Skeletal muscle satellite cell (primary cell): ENCODE measurements around the gene ARR3.
"Not testable (repeated sequence)": the region's sequence is repeated elsewhere in the genome, so short reads cannot be mapped to it uniquely, and the experiment has no call there.

Experiments
- H3K27me3 ChIP-seq: 2 replicates; pipeline ENCODE4 v1.7.0; 2013; ENCODE audit warnings: low read length; ENCODE audit not compliant: control insufficient read depth, insufficient read depth
- H3K36me3 ChIP-seq: 2 replicates; pipeline ENCODE4 v1.7.0; 2013; ENCODE audit warnings: mild to moderate bottlenecking, control low read depth, low read length; ENCODE audit not compliant: insufficient read depth
- H3K4me1 ChIP-seq: 2 replicates; pipeline ENCODE4 v1.7.0; 2013; ENCODE audit warnings: low read length; ENCODE audit not compliant: control insufficient read depth, insufficient read depth
- H3K4me2 ChIP-seq: 2 replicates; pipeline ENCODE4 v1.7.0; 2013; ENCODE audit warnings: mild to moderate bottlenecking, low read length
- H3K4me3 ChIP-seq: 2 replicates; pipeline ENCODE4 v1.7.0; 2013; ENCODE audit warnings: low read length
- H3K9ac ChIP-seq: 2 replicates; pipeline ENCODE4 v1.7.0; 2013; ENCODE audit warnings: mild to moderate bottlenecking, low read depth, low read length, moderate library complexity
- H3K9me3 ChIP-seq: replicated peaks from 2 replicates; pipeline ENCODE4 v1.7.0; 2013; ENCODE audit warnings: mild to moderate bottlenecking, control low read depth, low read length

The ARR3 gene

GRCh38 chrX:70253377-70254062 is 14.6 kb upstream of the ARR3 start:
- Histone ChIP-seq H3K36me3 (no peaks in the 10 kb centered on the region), H3K27me3 (peaks cover 3% of the 10 kb centered on the region), H3K4me3 (no peak overlapping the region), H3K4me2 (no peak overlapping the region), H3K9me3 (no peaks in the 10 kb centered on the region), H3K9ac (no peak overlapping the region), H3K4me1 (no peaks in the 10 kb centered on the region)

DNA sequence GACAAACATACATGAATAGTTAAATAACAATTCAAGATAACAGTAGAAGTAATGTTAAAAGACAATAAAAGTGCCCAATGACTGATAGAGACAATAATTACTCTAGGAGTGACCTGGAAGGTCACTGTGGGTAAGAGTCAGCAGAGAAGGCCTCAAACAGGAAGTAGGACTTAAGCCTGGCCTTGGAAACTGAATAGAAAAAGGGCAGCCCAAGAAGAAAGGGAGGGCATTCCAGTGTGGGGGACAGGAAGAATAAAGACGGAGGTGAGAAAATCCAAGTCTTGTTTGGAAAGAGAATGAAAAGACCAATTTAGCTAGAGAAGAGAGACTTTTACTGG is 14.1 kb upstream of the ARR3 start:
- H3K4me1 ChIP-seq: no peaks in the 10 kb centered on the region
- H3K36me3 ChIP-seq: no peaks in the 10 kb centered on the region
- no peaks in the 10 kb centered on the region for H3K9me3 ChIP-seq
- peaks cover 3% of the 10 kb centered on the region for H3K27me3 ChIP-seq
- H3K4me2 ChIP-seq: no peak overlapping the region
- no peak overlapping the region for H3K9ac ChIP-seq
- no peak overlapping the region for H3K4me3 ChIP-seq

GRCh38 chrX:70254909-70255308 is 13.2 kb upstream of the ARR3 start:
- H3K4me2 ChIP-seq: no peak overlapping the region
- H3K36me3 ChIP-seq: no peaks in the 10 kb centered on the region
- peaks cover 3% of the 10 kb centered on the region for H3K27me3 ChIP-seq
- H3K9me3 ChIP-seq: no peaks in the 10 kb centered on the region
- no peak overlapping the region for H3K9ac ChIP-seq
- no peaks in the 10 kb centered on the region for H3K4me1 ChIP-seq
- no peak overlapping the region for H3K4me3 ChIP-seq

GRCh38 chrX:70255452-70255851 is 12.7 kb upstream of the ARR3 start:
- H3K36me3 ChIP-seq: no peaks in the 10 kb centered on the region
- H3K9me3 ChIP-seq: no peaks in the 10 kb centered on the region
- no peak overlapping the region for H3K9ac ChIP-seq
- no peaks in the 10 kb centered on the region for H3K4me1 ChIP-seq
- no peak overlapping the region for H3K4me3 ChIP-seq
- H3K4me2 ChIP-seq: no peak overlapping the region
- peaks cover 3% of the 10 kb centered on the region for H3K27me3 ChIP-seq

DNA sequence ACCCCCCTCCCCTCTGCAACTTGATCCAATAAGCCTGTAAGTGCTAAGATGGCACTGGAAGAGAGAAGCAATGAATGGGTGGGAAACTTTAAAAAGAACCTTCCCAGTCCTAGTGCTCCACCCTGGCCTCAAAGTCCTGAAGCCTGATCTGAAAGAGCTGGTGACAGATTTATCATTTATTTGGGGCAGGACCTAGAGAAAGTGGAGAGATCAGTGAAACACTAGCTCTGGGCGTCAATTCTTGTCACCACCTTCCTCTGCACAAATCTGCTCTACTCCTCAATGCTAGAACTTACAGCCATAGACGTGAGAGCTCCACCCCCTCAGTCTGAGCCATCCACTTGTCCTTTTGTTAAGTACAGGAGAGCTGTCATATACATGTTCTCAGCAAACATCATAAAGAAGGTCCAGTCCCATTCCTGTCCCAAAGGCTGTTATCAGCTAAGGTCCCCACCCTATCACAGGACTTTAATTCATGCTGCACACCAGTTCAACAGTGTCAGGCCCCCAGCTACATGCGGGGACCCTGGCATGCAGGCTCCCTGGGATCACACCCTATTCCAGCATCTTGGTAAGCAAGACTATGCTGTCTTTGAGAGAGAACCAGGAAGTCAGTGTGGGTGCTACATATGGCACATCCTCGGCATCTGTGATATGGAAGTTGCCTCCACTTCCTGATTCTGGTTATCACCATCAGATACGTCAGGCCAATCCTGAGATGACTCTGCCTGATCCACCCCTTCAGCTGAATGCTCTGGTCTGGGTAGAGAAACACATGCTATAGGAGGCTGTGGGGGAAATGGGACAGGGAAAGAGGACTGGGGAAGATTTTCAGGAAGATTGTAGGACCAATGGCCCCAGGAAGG is 10.5 kb upstream of the ARR3 start:
- no peak overlapping the region for H3K4me3 ChIP-seq
- no peaks in the 10 kb centered on the region for H3K36me3 ChIP-seq
- no peak overlapping the region for H3K4me2 ChIP-seq
- H3K4me1 ChIP-seq: no peaks in the 10 kb centered on the region
- no peak overlapping the region for H3K9ac ChIP-seq
- no peaks in the 10 kb centered on the region for H3K9me3 ChIP-seq
- H3K27me3 ChIP-seq: peaks cover 3% of the 10 kb centered on the region

DNA sequence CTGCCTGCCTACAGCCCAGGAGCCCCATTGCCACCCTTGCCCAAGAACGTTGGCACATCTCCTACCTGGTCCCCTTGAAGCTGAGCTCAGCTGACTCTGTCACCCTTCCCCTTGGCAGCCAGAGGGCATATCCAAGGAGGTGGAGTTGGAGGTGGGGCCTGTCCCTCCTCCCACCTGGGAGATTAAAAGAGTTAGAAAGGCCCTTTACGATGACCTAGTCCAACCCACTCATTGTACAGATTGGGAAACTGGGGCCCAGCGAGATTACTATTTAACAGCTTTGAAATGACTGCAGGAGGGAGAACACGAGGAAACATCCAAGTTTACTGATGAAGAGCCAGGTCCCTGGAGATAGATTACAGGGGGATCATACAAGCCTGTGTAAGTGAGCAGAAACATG is 8.0 kb upstream of the ARR3 start, which contains the start of gene P2RY4:
Gene P2RY4, minus strand, starts transcription at position 101 of the 400 bp plus-strand sequence. CDS start 580 bp downstream, outside the sequence.
- no peak within 1 kb of the TSS for H3K4me2 ChIP-seq
- H3K9ac ChIP-seq: no peak within 1 kb of the TSS
- H3K4me1 ChIP-seq: no peaks in the 10 kb centered on the region
- H3K36me3 ChIP-seq: no peaks in the 10 kb centered on the region
- peaks cover 9% of the 10 kb centered on the region for H3K27me3 ChIP-seq
- no peak within 1 kb of the TSS for H3K4me3 ChIP-seq
- H3K9me3 ChIP-seq: no peaks in the 10 kb centered on the region

- Histone ChIP-seq H3K9ac (no peak overlapping the region), H3K4me3 (no peak overlapping the region), H3K4me1 (no peaks in the 10 kb centered on the region), H3K27me3 (peaks cover 6% of the 10 kb centered on the region), H3K36me3 (no peaks in the 10 kb centered on the region), H3K9me3 (no peaks in the 10 kb centered on the region), H3K4me2 (no peak overlapping the region)
Measured at GRCh38 chrX:70262952-70263567, 5.1 kb upstream of the ARR3 start.

DNA sequence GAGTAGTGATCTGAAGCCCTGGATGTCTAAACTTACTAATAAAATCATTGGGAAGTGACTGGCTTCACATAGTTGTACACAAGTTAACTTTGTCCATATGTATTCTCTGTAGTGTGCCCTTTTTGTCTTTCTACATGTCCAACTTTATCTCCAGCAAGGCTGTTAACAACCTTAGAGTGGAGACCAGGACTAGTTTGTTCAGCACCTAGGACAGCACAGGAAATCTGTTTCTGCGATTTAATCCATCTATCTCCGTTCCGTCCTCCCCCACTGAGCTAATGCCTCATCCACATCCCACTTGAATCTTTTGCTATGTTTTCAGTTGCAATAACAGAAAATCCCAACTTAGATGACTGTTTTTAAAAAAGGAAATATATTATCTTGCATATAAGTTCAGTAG is 3.4 kb upstream of the ARR3 start:
- Histone ChIP-seq H3K36me3 (no peaks in the 10 kb centered on the region), H3K4me3 (no peak overlapping the region), H3K4me2 (no peak overlapping the region)

DNA sequence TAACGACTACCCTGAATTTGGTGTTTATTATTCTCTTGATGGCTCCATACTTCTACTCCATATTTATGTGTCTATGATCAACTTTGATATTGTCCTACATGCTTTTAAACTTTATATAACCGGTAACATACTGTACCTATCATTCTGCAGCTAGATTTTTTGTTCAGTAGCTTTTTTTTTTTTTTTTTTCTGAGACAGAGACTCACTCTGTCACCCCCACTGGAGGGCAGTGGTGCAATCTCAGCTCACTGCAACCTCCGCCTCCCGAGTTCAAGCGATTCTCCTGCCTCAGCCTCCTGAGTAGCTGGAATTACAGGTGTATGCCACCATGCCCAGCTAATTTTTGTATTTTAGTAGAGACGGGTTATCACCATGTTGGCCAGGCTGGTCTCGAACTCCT is 5.9 kb downstream of the ARR3 start:
- not testable (repeated sequence) for H3K36me3 ChIP-seq, H3K9ac ChIP-seq, H3K4me1 ChIP-seq, H3K9me3 ChIP-seq, H3K4me3 ChIP-seq, H3K4me2 ChIP-seq, H3K27me3 ChIP-seq

More for the DNA sequence above, 3.4 kb upstream of the ARR3 start:
- Histone ChIP-seq H3K9ac (no peak overlapping the region), H3K9me3 (no peaks in the 10 kb centered on the region), H3K4me1 (no peaks in the 10 kb centered on the region), H3K27me3 (peaks cover 6% of the 10 kb centered on the region)

GRCh38 chrX:70279081-70279480 is 10.9 kb downstream of the ARR3 start:
- Histone ChIP-seq H3K4me1 (no peaks in the 10 kb centered on the region), H3K27me3 (no peaks in the 10 kb centered on the region), H3K4me2 (no peak overlapping the region), H3K9me3 (no peaks in the 10 kb centered on the region), H3K36me3 (no peaks in the 10 kb centered on the region), H3K9ac (no peak overlapping the region), H3K4me3 (no peak overlapping the region)

- no peak overlapping the region for H3K4me2 ChIP-seq
- no peak overlapping the region for H3K4me3 ChIP-seq
- no peak overlapping the region for H3K9ac ChIP-seq
- H3K4me1 ChIP-seq: no peaks in the 10 kb centered on the region
- H3K9me3 ChIP-seq: no peaks in the 10 kb centered on the region
- no peaks in the 10 kb centered on the region for H3K36me3 ChIP-seq
- H3K27me3 ChIP-seq: no peaks in the 10 kb centered on the region
Measured at GRCh38 chrX:70280573-70280972, 12.4 kb downstream of the ARR3 start.
